Measurements from ENCODE around the gene MAP2K6. TPM values are rescaled to one million over a fixed set of nuclear protein-coding genes. Genes with fewer than 3 reads are reported as not detected.
A peak's percentile ranks its signal among the peaks of the same experiment; 100 is the strongest.

MAP2K6 gene
- total and polyA plus RNA-seq, 2 experiments from 2014 or later = 0.11 to 0.43 TPM

GRCh38 chr17:69575346-69575761 is 160.9 kb downstream of the MAP2K6 start:
- Histone ChIP-seq H3K27ac (no peak overlapping the region), H3K9me3 (ENCODE audit: low read depth) (no peaks in the 10 kb centered on the region), H2AFZ (peak overlapping the region; percentile 16; the same call in 1 of the 2 replicates), H3K4me3 (no peak overlapping the region), H3K27me3 (replicated peaks; ENCODE audit: insufficient read depth) (no peaks in the 10 kb centered on the region), H3K9ac (no peak overlapping the region), H3K79me2 (ENCODE audit: insufficient read depth) (no peaks in the 10 kb centered on the region), H3K36me3 (ENCODE audit: low read depth) (no peaks in the 10 kb centered on the region), H3K4me2 (ENCODE audit: unreplicated experiment) (peak overlapping the region; percentile 62), H3K9me2 (ENCODE audit: insufficient read depth) (no peaks in the 10 kb centered on the region), H4K20me1 (ENCODE audit: insufficient read depth) (no peaks in the 10 kb centered on the region), H3K4me1 (ENCODE audit: insufficient read depth) (peaks cover 21% of the 10 kb centered on the region), H3F3A (ENCODE audit: insufficient read depth) (peaks cover 14% of the 10 kb centered on the region)
- DNase-seq = peak; percentile 47
- WGBS, 2 experiments (ENCODE audit: low coverage in 1 of 2, low lambda C conversion rate in 2 of 2, missing lambda C conversion rate in 2 of 2) = 0 to 3% methylated on average over 2 of the region's 2 CpGs
- in situ Hi-C loops (cut with MboI) = loop anchor here (10.0 kb wide), 1 partner anchor 569 kb away; no protein-coding TSS in a partner anchor
- TF ChIP-seq EZH2phosphoT487 (IDR thresholded peaks at IDR 0.05; ENCODE audit: insufficient read depth, low read depth) = 0 out of 2 replicates have a peak, but pooled peaks have one; percentile 30
- no peak for TF ChIP-seq EZH2 (IDR thresholded peaks at IDR 0.05; ENCODE audit: insufficient read depth, poor library complexity, severe bottlenecking)

DNA sequence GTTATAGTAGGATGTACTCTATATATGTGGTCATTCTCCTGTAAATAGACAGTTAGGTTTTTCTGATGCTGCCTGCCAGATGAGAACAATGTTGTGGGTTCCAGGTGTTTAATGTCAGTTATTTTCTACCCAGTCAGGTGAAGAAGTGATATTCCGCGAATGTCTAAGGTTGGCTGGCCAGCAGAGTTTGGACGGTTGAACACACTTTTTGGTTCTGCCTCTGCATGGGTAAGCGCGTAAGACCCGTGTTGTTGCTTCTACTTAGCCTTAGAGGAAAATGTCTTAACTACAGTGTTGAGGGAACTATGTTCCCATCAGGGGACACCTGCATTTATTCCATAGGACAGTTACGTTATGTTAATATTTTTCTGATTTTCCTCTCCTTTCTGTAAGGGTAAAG is 162.6 kb downstream of the MAP2K6 start:
- Histone ChIP-seq H3K27me3 (replicated peaks; ENCODE audit: insufficient read depth) (no peaks in the 10 kb centered on the region), H3K4me1 (ENCODE audit: insufficient read depth) (peaks cover 21% of the 10 kb centered on the region), H2AFZ (no peak overlapping the region), H3F3A (ENCODE audit: insufficient read depth) (peaks cover 14% of the 10 kb centered on the region), H3K9me2 (ENCODE audit: insufficient read depth) (no peaks in the 10 kb centered on the region), H3K9me3 (ENCODE audit: low read depth) (no peaks in the 10 kb centered on the region), H3K36me3 (ENCODE audit: low read depth) (no peaks in the 10 kb centered on the region), H3K79me2 (ENCODE audit: insufficient read depth) (no peaks in the 10 kb centered on the region), H3K4me3 (no peak overlapping the region), H3K27ac (no peak overlapping the region), H3K9ac (no peak overlapping the region), H3K4me2 (ENCODE audit: unreplicated experiment) (no peak overlapping the region), H4K20me1 (ENCODE audit: insufficient read depth) (no peaks in the 10 kb centered on the region)
- WGBS, 2 experiments (ENCODE audit: low coverage in 1 of 2, low lambda C conversion rate in 2 of 2, missing lambda C conversion rate in 2 of 2) = 93 to 95% methylated on average over 7 of the region's 7 CpGs
- in situ Hi-C loops (cut with MboI) = loop anchor here (10.0 kb wide), 1 partner anchor 568 kb away; no protein-coding TSS in a partner anchor
- no peak for DNase-seq
- no peak for TF ChIP-seq EZH2 (IDR thresholded peaks at IDR 0.05; ENCODE audit: insufficient read depth, poor library complexity, severe bottlenecking)
- TF ChIP-seq EZH2phosphoT487 (IDR thresholded peaks at IDR 0.05; ENCODE audit: insufficient read depth, low read depth) = no peak

DNA sequence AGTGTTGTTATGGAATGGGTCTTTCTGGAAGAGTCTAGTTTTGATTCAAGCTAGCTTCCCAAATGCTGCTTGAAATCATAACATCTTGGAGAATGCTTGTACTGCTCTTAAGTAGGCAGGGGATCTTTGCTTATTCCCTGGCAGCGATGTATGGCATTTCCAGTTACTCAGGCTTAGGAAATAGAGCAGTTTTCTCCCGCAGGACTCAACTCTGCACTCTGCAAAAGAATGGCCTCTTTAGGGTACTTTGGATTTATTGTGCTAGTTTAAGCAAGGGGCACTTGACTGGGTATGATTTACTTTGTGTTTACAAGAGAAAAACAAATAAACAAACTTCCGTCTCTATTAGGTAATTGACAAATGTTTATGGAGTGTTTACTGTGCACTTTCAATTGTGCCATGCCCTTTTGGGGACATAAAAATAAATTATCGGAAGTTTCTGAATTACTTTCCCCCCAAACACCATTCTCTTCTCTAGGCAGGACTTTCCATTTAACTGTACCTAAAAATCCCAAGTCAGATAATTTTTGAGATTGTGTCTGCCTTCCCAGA is 164.0 kb downstream of the MAP2K6 start:
- no peak overlapping the region for H3K27ac ChIP-seq
- H3K27me3 ChIP-seq (replicated peaks; ENCODE audit: insufficient read depth) = no peaks in the 10 kb centered on the region; the same call in 1 of the 2 replicates
- H3F3A ChIP-seq (ENCODE audit: insufficient read depth) = peaks cover 14% of the 10 kb centered on the region
- H3K9ac ChIP-seq = no peak overlapping the region
- no peaks in the 10 kb centered on the region for H3K79me2 ChIP-seq (ENCODE audit: insufficient read depth)
- in situ Hi-C loops (cut with MboI) = loop anchor here (10.0 kb wide), 1 partner anchor 566 kb away; no protein-coding TSS in a partner anchor
- H4K20me1 ChIP-seq (ENCODE audit: insufficient read depth) = no peaks in the 10 kb centered on the region
- TF ChIP-seq EZH2 (IDR thresholded peaks at IDR 0.05; ENCODE audit: insufficient read depth, poor library complexity, severe bottlenecking) (no peak), EZH2phosphoT487 (IDR thresholded peaks at IDR 0.05; ENCODE audit: insufficient read depth, low read depth) (no peak)
- 91 to 95% methylated on average over 4 of the region's 4 CpGs for WGBS, 2 experiments (ENCODE audit: low coverage in 1 of 2, low lambda C conversion rate in 2 of 2, missing lambda C conversion rate in 2 of 2)
- H2AFZ ChIP-seq = no peak overlapping the region
- no peak overlapping the region for H3K4me3 ChIP-seq
- DNase-seq = no peak
- H3K4me2 ChIP-seq (ENCODE audit: unreplicated experiment) = no peak overlapping the region
- no peaks in the 10 kb centered on the region for H3K9me2 ChIP-seq (ENCODE audit: insufficient read depth)
- no peaks in the 10 kb centered on the region for H3K36me3 ChIP-seq (ENCODE audit: low read depth)
- H3K9me3 ChIP-seq (ENCODE audit: low read depth) = no peaks in the 10 kb centered on the region
- peaks cover 21% of the 10 kb centered on the region for H3K4me1 ChIP-seq (ENCODE audit: insufficient read depth)

DNA sequence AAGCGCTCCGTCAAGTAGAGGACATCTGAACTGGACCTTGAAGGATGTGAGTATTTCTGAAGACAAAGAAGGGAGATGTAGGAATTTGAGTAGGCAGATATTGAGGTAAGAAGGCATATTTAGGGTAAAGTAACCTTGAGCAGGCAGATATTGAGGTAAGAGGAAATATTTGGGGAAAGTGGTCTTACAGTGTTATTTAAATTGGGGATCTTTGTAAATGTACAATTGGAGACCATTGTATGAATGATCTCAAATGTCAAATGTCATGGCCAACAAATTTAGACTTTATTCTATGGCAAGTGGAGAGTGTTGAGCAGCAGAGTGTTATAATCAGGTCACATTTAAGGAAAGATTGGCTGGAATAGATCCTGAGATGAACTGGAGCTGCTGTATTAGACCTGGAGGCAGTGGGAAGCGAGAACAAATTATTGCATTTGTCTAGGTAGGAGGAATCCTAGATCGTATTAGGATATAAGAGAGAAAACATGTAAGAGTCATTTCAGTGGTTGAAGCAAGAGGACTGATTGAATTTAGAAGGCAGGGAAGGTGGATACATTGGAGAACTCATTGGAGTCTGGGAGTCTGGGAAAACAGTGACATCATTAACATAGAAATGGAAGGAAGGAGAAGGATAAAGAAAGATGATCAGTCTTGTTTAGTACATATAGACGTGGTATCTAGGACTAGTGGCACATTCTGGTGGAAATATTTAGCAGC is 165.6 kb downstream of the MAP2K6 start:
- no peak overlapping the region for H3K4me3 ChIP-seq
- in situ Hi-C loops (cut with MboI) = loop anchor here (10.0 kb wide), 1 partner anchor 565 kb away; no protein-coding TSS in a partner anchor
- H4K20me1 ChIP-seq (ENCODE audit: insufficient read depth) = no peaks in the 10 kb centered on the region
- no peaks in the 10 kb centered on the region for H3K79me2 ChIP-seq (ENCODE audit: insufficient read depth)
- H3K4me2 ChIP-seq (ENCODE audit: unreplicated experiment) = no peak overlapping the region
- DNase-seq = no peak
- no peaks in the 10 kb centered on the region; the same call in 1 of the 2 replicates for H3K27me3 ChIP-seq (replicated peaks; ENCODE audit: insufficient read depth)
- TF ChIP-seq EZH2 (IDR thresholded peaks at IDR 0.05; ENCODE audit: insufficient read depth, poor library complexity, severe bottlenecking) (no peak), EZH2phosphoT487 (IDR thresholded peaks at IDR 0.05; ENCODE audit: insufficient read depth, low read depth) (no peak)
- H3K9me2 ChIP-seq (ENCODE audit: insufficient read depth) = no peaks in the 10 kb centered on the region
- 78 to 85% methylated on average over 5 of the region's 5 CpGs for WGBS, 2 experiments (ENCODE audit: low coverage in 1 of 2, low lambda C conversion rate in 2 of 2, missing lambda C conversion rate in 2 of 2)
- no peak overlapping the region for H3K27ac ChIP-seq
- no peak overlapping the region for H2AFZ ChIP-seq
- H3K36me3 ChIP-seq (ENCODE audit: low read depth) = no peaks in the 10 kb centered on the region
- H3F3A ChIP-seq (ENCODE audit: insufficient read depth) = peaks cover 8% of the 10 kb centered on the region; the same call in 1 of the 2 replicates
- H3K9me3 ChIP-seq (ENCODE audit: low read depth) = no peaks in the 10 kb centered on the region
- no peak overlapping the region for H3K9ac ChIP-seq
- H3K4me1 ChIP-seq (ENCODE audit: insufficient read depth) = peaks cover 9% of the 10 kb centered on the region
